Uterus (tissue), 2 donors: Measurements from ENCODE around the gene MAD1L1.

ENCODE experiments used
- CTCF ChIP-seq, 4 experiments: fragments of 200-600 bp in 2 of 4; fragments of 450-650 bp in 2 of 4; sonication (generic) in 2 of 4; IDR thresholded peaks; one replicate each; pipeline ENCODE4 v1.5.1; 2016 to 2019; ENCODE audit warnings: antibody characterized with exemption in 4 of 4, mild to moderate bottlenecking in 2 of 4, moderate library complexity in 1 of 4
- POLR2A ChIP-seq, 2 donors: fragments of 450-650 bp; IDR thresholded peaks; one replicate each; pipeline ENCODE4 v1.6.1; 2016; ENCODE audit warnings: antibody characterized with exemption in 2 of 2, mild to moderate bottlenecking in 1 of 2, moderate library complexity in 1 of 2

GRCh38 chr7:2230882-2231281 lies 1.9 kb downstream of the MAD1L1 start:
- TF ChIP-seq CTCF (IDR thresholded peaks at IDR 0.05) (no peak), POLR2A (IDR thresholded peaks at IDR 0.05) (no peak)
